SH-SY5Y (cell line): ENCODE results near the gene NOXA1.

Experiments used
- GATA2 ChIP-seq: IDR thresholded peaks from 2 replicates; pipeline ENCODE4 v1.6.1; 2011; ENCODE audit warnings: mild to moderate bottlenecking, low read depth, low read length
- GATA3 ChIP-seq: IDR thresholded peaks from 2 replicates; pipeline ENCODE4 v1.6.1; 2011; ENCODE audit warnings: low read depth, mild to moderate bottlenecking, low read length, moderate library complexity

GRCh38 chr9:137482094-137482781 lies 59.0 kb downstream of the NOXA1 start:
- no peak for TF ChIP-seq GATA2
- TF ChIP-seq GATA3: no peak
